ENCODE measurements around the gene OR7C2.

- TF ChIP-seq POLR2A (IDR thresholded peaks at IDR 0.05) (no peak), CTCF (IDR thresholded peaks at IDR 0.05) (no peak)
These were observed 33.2 kb downstream of the OR7C2 start for GRCh38 chr19:14974488-14974887.
